HG03378 (cell line): ENCODE measurements around the gene KCNB1.

Experiments used
- ATAC-seq: cut with Tn5 transposase; IDR thresholded peaks from one replicate; pipeline ENCODE4 v1.9.1; 2021; ENCODE audit warnings: mild to moderate bottlenecking, moderate library complexity; ENCODE audit not compliant: unreplicated experiment

Gene KCNB1

GRCh38 chr20:49501917-49502316, 19.4 kb upstream of the KCNB1 start:
- no peak for ATAC-seq

GRCh38 chr20:49497398-49497669, 14.9 kb upstream of the KCNB1 start:
- ATAC-seq = no peak

- no peak for ATAC-seq
Observed at GRCh38 chr20:49496553-49497397, 14.3 kb upstream of the KCNB1 start.

GRCh38 chr20:49496043-49496442, 13.6 kb upstream of the KCNB1 start:
- ATAC-seq = no peak

- no peak for ATAC-seq
Observed at GRCh38 chr20:49490689-49491088, 8.2 kb upstream of the KCNB1 start.

- ATAC-seq = no peak
Observed at GRCh38 chr20:49489688-49490087, 7.2 kb upstream of the KCNB1 start.

GRCh38 chr20:49486064-49486463, 3.6 kb upstream of the KCNB1 start:
- ATAC-seq = no peak

- no peak for ATAC-seq
Observed at GRCh38 chr20:49485563-49485962, 3.1 kb upstream of the KCNB1 start.

- ATAC-seq = no peak
Observed at GRCh38 chr20:49484180-49485140, 2.0 kb upstream of the KCNB1 start.

- ATAC-seq = no peak
Observed at GRCh38 chr20:49483696-49484123, 1.2 kb upstream of the KCNB1 start.

- no peak for ATAC-seq
Observed at GRCh38 chr20:49483018-49483695, 689 bp upstream of the KCNB1 start.

GRCh38 chr20:49482173-49482572, 295 bp downstream of the KCNB1 start:
- no peak for ATAC-seq

- ATAC-seq = no peak
Observed at GRCh38 chr20:49481116-49481515, 1.4 kb downstream of the KCNB1 start.

- no peak for ATAC-seq
Observed at GRCh38 chr20:49480236-49480635, 2.2 kb downstream of the KCNB1 start.

- no peak for ATAC-seq
Observed at GRCh38 chr20:49479785-49480184, 2.7 kb downstream of the KCNB1 start.

- ATAC-seq = no peak
Observed at GRCh38 chr20:49478754-49479689, 3.4 kb downstream of the KCNB1 start.

GRCh38 chr20:49478266-49478665, 4.2 kb downstream of the KCNB1 start:
- no peak for ATAC-seq

GRCh38 chr20:49477200-49477599, 5.3 kb downstream of the KCNB1 start:
- ATAC-seq = no peak

- ATAC-seq = no peak
Observed at GRCh38 chr20:49476016-49476355, 6.5 kb downstream of the KCNB1 start.

GRCh38 chr20:49475292-49476015, 7.0 kb downstream of the KCNB1 start:
- no peak for ATAC-seq
